IPS-18a (cell line): ENCODE data around the gene GABARAPL2.
"Not testable (repeated sequence)": the region's sequence is repeated elsewhere in the genome, so short reads cannot be mapped to it uniquely, and the experiment has no call there.

Source experiments
- H3K27ac ChIP-seq: one replicate; pipeline ENCODE4 v1.5.1; 2013; ENCODE audit warnings: low read length
- H3K27me3 ChIP-seq: one replicate; pipeline ENCODE4 v1.6.1; 2013; ENCODE audit warnings: mild to moderate bottlenecking, low read length; ENCODE audit not compliant: control insufficient read depth, insufficient read depth
- H3K36me3 ChIP-seq: one replicate; pipeline ENCODE4 v1.6.1; 2013; ENCODE audit warnings: low read depth, low read length; ENCODE audit not compliant: control insufficient read depth
- H3K4me1 ChIP-seq: one replicate; pipeline ENCODE4 v1.6.1; 2013; ENCODE audit warnings: low read depth, low read length; ENCODE audit not compliant: control insufficient read depth
- H3K4me3 ChIP-seq: one replicate; pipeline ENCODE4 v1.5.1; 2013; ENCODE audit warnings: low read length
- H3K9ac ChIP-seq: one replicate; pipeline ENCODE4 v1.6.1; 2013; ENCODE audit warnings: mild to moderate bottlenecking, low read length, moderate library complexity
- H3K9me3 ChIP-seq: one replicate; pipeline ENCODE4 v1.6.1; 2013; ENCODE audit warnings: low read depth, low read length; ENCODE audit not compliant: control insufficient read depth

GABARAPL2 gene

DNA sequence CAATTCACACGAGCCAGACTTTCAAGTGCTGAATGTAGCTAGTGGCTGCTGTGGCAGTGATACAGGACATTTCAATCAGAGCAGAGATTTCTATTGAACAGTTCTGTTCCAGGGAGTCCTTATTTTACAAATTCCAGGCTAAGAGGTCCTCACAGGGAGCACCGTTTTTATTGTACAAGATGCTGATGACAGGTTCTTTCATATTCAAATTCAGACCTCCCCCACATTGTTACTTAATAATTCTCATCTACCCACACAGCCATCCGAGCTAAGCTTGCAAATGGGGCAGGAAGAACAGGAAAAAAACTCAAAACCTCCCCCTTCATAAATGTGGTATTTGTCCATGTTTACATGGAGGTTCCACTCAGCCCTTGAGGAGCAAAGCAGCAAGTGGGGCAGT, 9.8 kb downstream of the GABARAPL2 start:
- H3K36me3 ChIP-seq: peaks cover 60% of the 10 kb centered on the region
- peaks cover 8% of the 10 kb centered on the region for H3K4me1 ChIP-seq
- H3K9me3 ChIP-seq: no peaks in the 10 kb centered on the region
- H3K4me3 ChIP-seq: no peak overlapping the region
- no peak overlapping the region for H3K27ac ChIP-seq
- no peaks in the 10 kb centered on the region for H3K27me3 ChIP-seq
- no peak overlapping the region for H3K9ac ChIP-seq

DNA sequence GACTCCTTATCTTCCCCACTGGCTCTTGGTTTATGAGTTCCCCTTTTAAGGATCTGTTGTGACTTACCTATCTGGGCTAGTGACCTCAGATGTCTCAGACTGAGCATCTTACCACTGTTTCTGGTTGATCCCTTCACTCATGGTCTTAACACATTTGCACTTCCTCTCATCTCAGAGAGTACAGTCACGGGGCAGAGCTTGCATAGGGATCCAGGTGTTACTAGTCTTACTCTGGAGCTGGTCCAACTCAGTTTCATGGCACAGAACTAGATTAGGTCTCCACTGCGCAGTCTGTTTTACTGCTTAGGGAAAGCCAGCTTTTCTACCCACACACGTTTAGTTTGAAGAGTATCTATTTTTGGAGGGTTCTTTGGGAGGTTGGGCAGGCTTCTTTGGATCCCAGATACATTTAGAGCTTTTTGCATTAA, 10.2 kb downstream of the GABARAPL2 start:
- peaks cover 56% of the 10 kb centered on the region for H3K36me3 ChIP-seq
- H3K9me3 ChIP-seq: no peaks in the 10 kb centered on the region
- H3K27ac ChIP-seq: no peak overlapping the region
- peaks cover 8% of the 10 kb centered on the region for H3K4me1 ChIP-seq
- no peak overlapping the region for H3K4me3 ChIP-seq
- no peak overlapping the region for H3K9ac ChIP-seq
- no peaks in the 10 kb centered on the region for H3K27me3 ChIP-seq

DNA sequence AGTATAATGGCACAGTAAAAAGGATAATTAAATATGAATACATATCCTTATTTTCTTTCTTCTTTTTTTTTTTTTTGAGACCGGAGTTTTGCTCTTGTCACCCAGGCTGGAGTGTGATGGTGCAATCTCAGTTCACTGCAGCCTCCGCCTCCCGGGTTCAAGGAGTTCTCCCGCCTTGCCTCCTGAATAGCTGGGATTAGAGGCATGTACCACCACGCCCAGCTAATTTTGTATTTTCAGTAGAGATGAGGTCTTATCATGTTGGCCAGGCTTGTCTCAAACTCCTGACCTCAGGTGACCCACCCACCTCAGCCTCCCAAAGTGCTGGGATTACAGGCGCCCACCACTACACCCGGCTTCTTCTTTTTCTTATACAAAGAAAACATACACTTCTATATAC, 12.0 kb downstream of the GABARAPL2 start:
- Histone ChIP-seq H3K4me1 (peaks cover 8% of the 10 kb centered on the region), H3K9ac (no peak overlapping the region), H3K27ac (no peak overlapping the region), H3K9me3 (no peaks in the 10 kb centered on the region), H3K27me3 (no peaks in the 10 kb centered on the region), H3K4me3 (no peak overlapping the region), H3K36me3 (peaks cover 43% of the 10 kb centered on the region)

GRCh38 chr16:75578725-75579124, 12.5 kb downstream of the GABARAPL2 start:
- Histone ChIP-seq H3K9ac (no peak overlapping the region), H3K4me3 (no peak overlapping the region), H3K9me3 (no peaks in the 10 kb centered on the region), H3K36me3 (peaks cover 38% of the 10 kb centered on the region), H3K4me1 (peaks cover 8% of the 10 kb centered on the region), H3K27me3 (no peaks in the 10 kb centered on the region), H3K27ac (no peak overlapping the region)

DNA sequence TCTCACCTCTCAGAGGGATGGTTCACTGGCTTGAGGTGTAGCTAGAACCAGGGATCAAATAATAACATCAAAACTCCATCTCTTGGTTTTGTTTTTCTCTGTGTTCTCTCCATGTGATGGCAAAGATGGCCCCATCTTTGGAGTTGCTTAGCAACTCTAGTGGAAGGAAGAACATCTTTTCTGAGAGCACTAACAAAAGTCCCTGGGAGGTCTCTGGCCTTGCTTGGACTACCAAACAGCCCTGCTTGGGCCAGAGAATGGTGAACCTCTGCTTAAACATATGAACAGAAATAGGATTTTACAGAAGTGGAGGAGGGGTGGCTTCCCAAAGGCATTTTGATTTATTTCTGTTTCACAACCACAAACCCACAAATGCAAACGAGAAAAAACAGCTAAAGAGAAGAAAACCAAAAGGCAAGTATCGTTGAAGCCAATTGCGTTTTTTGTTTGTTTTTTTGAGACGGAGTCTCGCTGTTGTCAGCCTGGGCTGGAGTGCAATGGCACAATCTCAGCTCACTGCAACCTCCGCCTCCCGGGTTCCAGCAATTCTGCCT, 13.2 kb downstream of the GABARAPL2 start:
- Histone ChIP-seq H3K27ac (no peak overlapping the region), H3K9ac (no peak overlapping the region), H3K36me3 (peaks cover 34% of the 10 kb centered on the region), H3K27me3 (no peaks in the 10 kb centered on the region), H3K4me1 (peaks cover 8% of the 10 kb centered on the region), H3K4me3 (no peak overlapping the region), H3K9me3 (no peaks in the 10 kb centered on the region)

GRCh38 chr16:75584108-75584507, 17.9 kb downstream of the GABARAPL2 start:
- Histone ChIP-seq H3K9me3 (no peaks in the 10 kb centered on the region), H3K9ac (no peak overlapping the region), H3K36me3 (peaks cover 3% of the 10 kb centered on the region), H3K4me1 (no peaks in the 10 kb centered on the region), H3K27me3 (no peaks in the 10 kb centered on the region), H3K4me3 (no peak overlapping the region), H3K27ac (no peak overlapping the region)

DNA sequence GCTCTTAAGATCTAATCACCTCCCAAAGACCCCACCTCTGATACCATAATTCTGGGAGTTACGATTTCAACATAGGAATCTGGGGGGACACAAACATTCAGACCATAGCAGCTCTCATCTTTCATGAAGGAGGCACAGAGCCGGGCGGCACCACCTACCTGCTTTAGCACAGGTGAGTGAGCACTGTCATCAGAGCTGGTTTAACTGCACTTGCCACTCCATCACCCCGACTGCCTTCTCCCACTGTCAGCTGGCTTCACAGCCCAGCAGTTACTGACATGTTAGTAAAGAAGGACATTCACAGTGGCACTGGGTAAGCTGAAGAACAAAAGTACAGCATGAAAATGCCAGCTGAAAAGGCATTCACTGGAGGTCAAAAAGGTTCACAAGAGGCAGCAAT, 22.5 kb downstream of the GABARAPL2 start:
- peaks cover 15% of the 10 kb centered on the region for H3K4me1 ChIP-seq
- no peaks in the 10 kb centered on the region for H3K27me3 ChIP-seq
- no peaks in the 10 kb centered on the region for H3K36me3 ChIP-seq
- no peak overlapping the region for H3K4me3 ChIP-seq
- no peak overlapping the region for H3K27ac ChIP-seq
- no peaks in the 10 kb centered on the region for H3K9me3 ChIP-seq
- no peak overlapping the region for H3K9ac ChIP-seq

- Histone ChIP-seq H3K4me1 (peaks cover 21% of the 10 kb centered on the region), H3K27ac (no peak overlapping the region), H3K9ac (no peak overlapping the region)
Observed at GRCh38 chr16:75589306-75589705, 23.1 kb downstream of the GABARAPL2 start.

GRCh38 chr16:75590920-75591843, 25.0 kb downstream of the GABARAPL2 start:
- Histone ChIP-seq H3K27ac (no peak overlapping the region), H3K9ac (no peak overlapping the region), H3K36me3 (no peaks in the 10 kb centered on the region), H3K9me3 (no peaks in the 10 kb centered on the region), H3K4me3 (no peak overlapping the region), H3K4me1 (peaks cover 28% of the 10 kb centered on the region), H3K27me3 (no peaks in the 10 kb centered on the region)

More at GRCh38 chr16:75589306-75589705, 23.1 kb downstream of the GABARAPL2 start:
- Histone ChIP-seq H3K4me3 (peak overlapping the region; percentile 7), H3K36me3 (no peaks in the 10 kb centered on the region), H3K27me3 (no peaks in the 10 kb centered on the region), H3K9me3 (no peaks in the 10 kb centered on the region)

- H3K27ac ChIP-seq, H3K4me3 ChIP-seq, H3K27me3 ChIP-seq, H3K9ac ChIP-seq, H3K9me3 ChIP-seq, H3K36me3 ChIP-seq: not testable (repeated sequence)
- H3K4me1 ChIP-seq: peaks cover 28% of the 10 kb centered on the region
Observed at GRCh38 chr16:75591927-75592326, 25.7 kb downstream of the GABARAPL2 start.

- H3K27me3 ChIP-seq: no peaks in the 10 kb centered on the region
- no peak overlapping the region for H3K4me3 ChIP-seq
- no peaks in the 10 kb centered on the region for H3K9me3 ChIP-seq
- peaks cover 7% of the 10 kb centered on the region for H3K36me3 ChIP-seq
- no peak overlapping the region for H3K27ac ChIP-seq
- H3K4me1 ChIP-seq: peaks cover 28% of the 10 kb centered on the region
- H3K9ac ChIP-seq: no peak overlapping the region
Observed at GRCh38 chr16:75593308-75593707, 27.1 kb downstream of the GABARAPL2 start.
